GM12891 (cell line): ENCODE measurements around the gene TXNL1.

Experiments used
- POLR2A ChIP-seq: IDR thresholded peaks from 2 replicates; pipeline ENCODE4 v1.6.1; 2011; ENCODE audit warnings: low read depth, low read length, control low read depth
- POLR2AphosphoS5 ChIP-seq: IDR thresholded peaks from 2 replicates; pipeline ENCODE4 v1.6.1; 2011; ENCODE audit warnings: low read depth, low read length, control low read depth
- SPI1 ChIP-seq: IDR thresholded peaks from 2 replicates; pipeline ENCODE4 v1.6.1; 2011; ENCODE audit warnings: low read depth, low read length, control low read depth
- TAF1 ChIP-seq: IDR thresholded peaks from 2 replicates; pipeline ENCODE4 v1.6.1; 2011; ENCODE audit warnings: low read depth, low read length, control low read depth

DNA sequence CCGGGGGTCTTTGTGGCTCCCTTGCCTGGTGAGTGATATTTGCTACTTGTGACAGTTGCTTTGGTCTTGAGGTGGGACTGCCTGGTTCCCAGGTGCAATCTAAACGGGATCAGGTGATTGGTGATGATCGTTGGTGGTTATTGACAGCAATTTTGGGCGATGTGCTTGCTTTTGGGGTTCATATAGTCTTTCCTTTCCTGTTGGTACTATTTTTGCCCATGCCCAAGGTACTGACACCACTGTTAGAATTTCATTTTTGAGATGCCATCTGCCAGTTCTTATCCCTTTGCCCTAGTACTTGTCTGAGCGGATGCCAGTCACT, 13.3 kb upstream of the TXNL1 start:
- no peak for TF ChIP-seq POLR2AphosphoS5
- no peak for TF ChIP-seq POLR2A
- no peak for TF ChIP-seq SPI1
- no peak for TF ChIP-seq TAF1
